MM.1S (cell line): Measurements from ENCODE around the gene DDX24.

Experiments used
- DNase-seq: peaks from one replicate; pipeline ENCODE4 v3.0.0-alpha.2; 2015
- H2AFZ ChIP-seq: fragments of 300-600 bp; sonication (generic); 2 replicates; pipeline ENCODE4 v1.6.0; 2016; ENCODE audit warnings: antibody characterized with exemption, low read length
- H3F3A ChIP-seq: fragments of 300-600 bp; sonication (generic); 2 replicates; pipeline ENCODE4 v1.6.1; 2016; ENCODE audit warnings: mild to moderate bottlenecking, antibody characterized with exemption, low read length, moderate library complexity, mixed read lengths; ENCODE audit not compliant: insufficient read depth
- H3K27ac ChIP-seq: fragments of 300-600 bp; sonication (generic); 2 replicates; pipeline ENCODE4 v1.5.1; 2016; ENCODE audit warnings: mild to moderate bottlenecking, low read length
- H3K27me3 ChIP-seq: fragments of 300-600 bp; sonication (generic); replicated peaks from 2 replicates; pipeline ENCODE4 v1.6.0; 2016; ENCODE audit warnings: low read length; ENCODE audit not compliant: insufficient read depth
- H3K36me3 ChIP-seq: fragments of 300-600 bp; sonication (generic); replicated peaks from 2 replicates; pipeline ENCODE4 v1.6.1; 2016; ENCODE audit warnings: mild to moderate bottlenecking, low read length, mixed read lengths; ENCODE audit not compliant: insufficient read depth
- H3K4me1 ChIP-seq: fragments of 300-600 bp; sonication (generic); 2 replicates; pipeline ENCODE4 v1.6.1; 2016; ENCODE audit warnings: low read length, mixed read lengths
- H3K4me2 ChIP-seq: fragments of 300-600 bp; sonication (generic); 2 replicates; pipeline ENCODE4 v1.6.0; 2016; ENCODE audit warnings: low read depth, low read length
- H3K4me3 ChIP-seq: fragments of 300-600 bp; sonication (generic); 2 replicates; pipeline ENCODE4 v1.5.1; 2016; ENCODE audit warnings: low read length, mixed read lengths
- H3K79me2 ChIP-seq: fragments of 300-600 bp; sonication (generic); 2 replicates; pipeline ENCODE4 v1.6.1; 2016; ENCODE audit warnings: mixed run types, low read length, mixed read lengths
- H3K9ac ChIP-seq: fragments of 300-600 bp; sonication (generic); 2 replicates; pipeline ENCODE4 v1.6.1; 2016; ENCODE audit warnings: low read length, mixed read lengths
- H3K9me2 ChIP-seq: fragments of 300-600 bp; sonication (generic); replicated peaks from 2 replicates; pipeline ENCODE4 v1.6.1; 2016; ENCODE audit warnings: mild to moderate bottlenecking, low read length, mixed read lengths; ENCODE audit not compliant: insufficient read depth
- H3K9me3 ChIP-seq: fragments of 300-600 bp; sonication (generic); replicated peaks from 2 replicates; pipeline ENCODE4 v1.6.1; 2016; ENCODE audit warnings: mild to moderate bottlenecking, low read length, mixed read lengths; ENCODE audit not compliant: insufficient read depth
- H4K20me1 ChIP-seq: fragments of 300-600 bp; sonication (generic); 2 replicates; pipeline ENCODE4 v1.6.1; 2016; ENCODE audit warnings: mild to moderate bottlenecking, low read length, moderate library complexity, mixed read lengths; ENCODE audit not compliant: insufficient read depth
- CTCF ChIP-seq: fragments of 300-600 bp; sonication (generic); IDR thresholded peaks from 2 replicates; pipeline ENCODE4 v1.5.1; 2016; ENCODE audit warnings: antibody characterized with exemption, low read length, mixed read lengths
- EZH2 ChIP-seq: fragments of 300-600 bp; sonication (generic); optimal IDR thresholded peaks from 2 replicates; pipeline ENCODE3; 2017; ENCODE audit warnings: low read depth, mild to moderate bottlenecking, antibody characterized with exemption, low read length, mixed read lengths
- EZH2phosphoT487 ChIP-seq: fragments of 300-600 bp; sonication (generic); IDR thresholded peaks from 2 replicates; pipeline ENCODE4 v1.6.1; 2018; ENCODE audit warnings: antibody characterized with exemption, low read length

Gene DDX24

GRCh38 chr14:94046696-94047250 lies 34.2 kb downstream of the DDX24 start:
- H3K79me2 ChIP-seq, result no peaks in the 10 kb centered on the region
- H3K27me3 ChIP-seq, result no peaks in the 10 kb centered on the region
- no peak overlapping the region for H3K9ac ChIP-seq
- H3F3A ChIP-seq, result no peaks in the 10 kb centered on the region
- DNase-seq, result no peak
- TF ChIP-seq EZH2phosphoT487 (no peak), EZH2 (no peak), CTCF (no peak)
- no peak overlapping the region for H3K27ac ChIP-seq
- no peaks in the 10 kb centered on the region for H3K9me3 ChIP-seq
- H3K36me3 ChIP-seq, result no peaks in the 10 kb centered on the region
- H3K9me2 ChIP-seq, result no peaks in the 10 kb centered on the region
- peaks cover 2% of the 10 kb centered on the region; the same call in 1 of the 2 replicates for H3K4me1 ChIP-seq
- no peaks in the 10 kb centered on the region for H4K20me1 ChIP-seq
- no peak overlapping the region for H3K4me2 ChIP-seq
- H3K4me3 ChIP-seq, result no peak overlapping the region
- H2AFZ ChIP-seq, result no peak overlapping the region

GRCh38 chr14:94045563-94046345 lies 35.2 kb downstream of the DDX24 start:
- Histone ChIP-seq H3K9ac (no peak overlapping the region), H3K4me2 (no peak overlapping the region), H3F3A (no peaks in the 10 kb centered on the region), H3K9me3 (no peaks in the 10 kb centered on the region), H3K27me3 (no peaks in the 10 kb centered on the region), H3K4me1 (no peaks in the 10 kb centered on the region), H3K4me3 (no peak overlapping the region), H3K79me2 (no peaks in the 10 kb centered on the region), H4K20me1 (no peaks in the 10 kb centered on the region), H2AFZ (no peak overlapping the region), H3K9me2 (no peaks in the 10 kb centered on the region), H3K36me3 (no peaks in the 10 kb centered on the region), H3K27ac (no peak overlapping the region)
- no peak for DNase-seq
- no peak for TF ChIP-seq EZH2
- no peak for TF ChIP-seq CTCF
- no peak for TF ChIP-seq EZH2phosphoT487

GRCh38 chr14:94045101-94045500 lies 35.9 kb downstream of the DDX24 start:
- Histone ChIP-seq H3K79me2 (no peaks in the 10 kb centered on the region), H2AFZ (no peak overlapping the region), H3K9me2 (no peaks in the 10 kb centered on the region), H3F3A (no peaks in the 10 kb centered on the region), H3K27me3 (no peaks in the 10 kb centered on the region), H3K27ac (no peak overlapping the region), H3K9ac (no peak overlapping the region), H3K4me3 (no peak overlapping the region), H3K36me3 (no peaks in the 10 kb centered on the region), H3K9me3 (no peaks in the 10 kb centered on the region), H3K4me1 (no peaks in the 10 kb centered on the region), H4K20me1 (no peaks in the 10 kb centered on the region), H3K4me2 (no peak overlapping the region)
- DNase-seq, result no peak
- TF ChIP-seq EZH2phosphoT487 (no peak), EZH2 (no peak), CTCF (no peak)
